ENCODE data around the gene GBA2.

GRCh38 chr9:35738186-35738585 is 10.8 kb downstream of the GBA2 start:
- TF ChIP-seq REST (IDR thresholded peaks at IDR 0.05; ENCODE audit: insufficient replicate concordance, low read depth) = no peak
- TF ChIP-seq, protein P1, sequence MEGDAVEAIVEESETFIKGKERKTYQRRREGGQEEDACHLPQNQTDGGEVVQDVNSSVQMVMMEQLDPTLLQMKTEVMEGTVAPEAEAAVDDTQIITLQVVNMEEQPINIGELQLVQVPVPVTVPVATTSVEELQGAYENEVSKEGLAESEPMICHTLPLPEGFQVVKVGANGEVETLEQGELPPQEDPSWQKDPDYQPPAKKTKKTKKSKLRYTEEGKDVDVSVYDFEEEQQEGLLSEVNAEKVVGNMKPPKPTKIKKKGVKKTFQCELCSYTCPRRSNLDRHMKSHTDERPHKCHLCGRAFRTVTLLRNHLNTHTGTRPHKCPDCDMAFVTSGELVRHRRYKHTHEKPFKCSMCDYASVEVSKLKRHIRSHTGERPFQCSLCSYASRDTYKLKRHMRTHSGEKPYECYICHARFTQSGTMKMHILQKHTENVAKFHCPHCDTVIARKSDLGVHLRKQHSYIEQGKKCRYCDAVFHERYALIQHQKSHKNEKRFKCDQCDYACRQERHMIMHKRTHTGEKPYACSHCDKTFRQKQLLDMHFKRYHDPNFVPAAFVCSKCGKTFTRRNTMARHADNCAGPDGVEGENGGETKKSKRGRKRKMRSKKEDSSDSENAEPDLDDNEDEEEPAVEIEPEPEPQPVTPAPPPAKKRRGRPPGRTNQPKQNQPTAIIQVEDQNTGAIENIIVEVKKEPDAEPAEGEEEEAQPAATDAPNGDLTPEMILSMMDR (IDR thresholded peaks at IDR 0.05; ENCODE audit: insufficient read depth, low read length) = no peak
